GM18873 (cell line): ENCODE data around the gene SLAMF6.

ENCODE experiments used
- ATAC-seq: cut with Tn5 transposase; IDR thresholded peaks from one replicate; pipeline ENCODE4 v1.9.1; 2021; ENCODE audit warnings: mild to moderate bottlenecking, moderate library complexity, moderate number of reproducible peaks; ENCODE audit not compliant: unreplicated experiment, low FRiP score

Gene SLAMF6

GRCh38 chr1:160437432-160438316 lies 85.4 kb downstream of the SLAMF6 start:
- ATAC-seq = peak; percentile 58

DNA sequence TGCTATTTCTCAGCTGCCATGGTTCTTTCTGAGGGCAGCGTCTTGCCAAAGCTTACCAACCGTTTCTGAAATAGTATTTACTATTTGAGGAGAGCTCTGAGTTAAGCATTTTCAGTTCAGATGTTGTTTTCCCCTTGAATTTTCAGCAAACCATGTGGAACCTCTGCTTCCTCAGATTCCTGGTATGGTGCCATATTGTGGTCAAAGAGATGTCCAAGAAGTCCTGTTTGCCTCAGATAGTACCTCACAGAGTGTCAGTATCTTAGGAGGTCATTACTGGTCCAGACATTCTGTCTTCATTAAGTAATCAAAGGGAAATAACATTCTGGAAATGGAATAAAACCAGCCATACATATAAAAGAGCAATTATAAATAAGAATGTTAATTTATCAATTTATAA lies 86.1 kb downstream of the SLAMF6 start:
- ATAC-seq = no peak
